NB4 (cell line): Measurements from ENCODE around the gene FAM120B.

Experiments
- POLR2A ChIP-seq: IDR thresholded peaks from 2 replicates; pipeline ENCODE4 v1.6.1; 2011; ENCODE audit warnings: mild to moderate bottlenecking; ENCODE audit not compliant: insufficient read length; ENCODE audit errors: extremely low read depth
- TF ChIP-seq, protein P1 (sequence below): IDR thresholded peaks from one replicate; pipeline ENCODE4 v1.5.1; 2012; ENCODE audit warnings: low read depth, low read length

DNA sequence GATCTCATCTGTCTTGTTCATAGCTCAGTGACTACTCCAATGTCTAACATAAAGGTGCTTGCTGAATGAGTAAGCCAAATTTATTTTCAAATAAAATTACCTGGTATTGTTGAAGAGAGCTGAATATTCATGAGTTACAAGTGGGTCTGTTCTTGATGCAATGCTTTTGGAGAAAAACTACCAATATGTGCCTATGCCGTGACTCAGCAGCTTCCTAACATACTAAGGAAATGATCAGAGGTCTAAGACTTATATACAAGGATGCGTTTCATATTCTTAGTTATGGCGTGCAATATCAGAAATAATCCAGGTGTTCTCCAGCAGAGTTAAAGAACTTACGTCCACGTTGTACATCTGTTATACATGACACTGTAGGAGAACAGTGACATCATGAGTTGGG is 5.1 kb downstream of the FAM120B start:
- TF ChIP-seq, protein P1, sequence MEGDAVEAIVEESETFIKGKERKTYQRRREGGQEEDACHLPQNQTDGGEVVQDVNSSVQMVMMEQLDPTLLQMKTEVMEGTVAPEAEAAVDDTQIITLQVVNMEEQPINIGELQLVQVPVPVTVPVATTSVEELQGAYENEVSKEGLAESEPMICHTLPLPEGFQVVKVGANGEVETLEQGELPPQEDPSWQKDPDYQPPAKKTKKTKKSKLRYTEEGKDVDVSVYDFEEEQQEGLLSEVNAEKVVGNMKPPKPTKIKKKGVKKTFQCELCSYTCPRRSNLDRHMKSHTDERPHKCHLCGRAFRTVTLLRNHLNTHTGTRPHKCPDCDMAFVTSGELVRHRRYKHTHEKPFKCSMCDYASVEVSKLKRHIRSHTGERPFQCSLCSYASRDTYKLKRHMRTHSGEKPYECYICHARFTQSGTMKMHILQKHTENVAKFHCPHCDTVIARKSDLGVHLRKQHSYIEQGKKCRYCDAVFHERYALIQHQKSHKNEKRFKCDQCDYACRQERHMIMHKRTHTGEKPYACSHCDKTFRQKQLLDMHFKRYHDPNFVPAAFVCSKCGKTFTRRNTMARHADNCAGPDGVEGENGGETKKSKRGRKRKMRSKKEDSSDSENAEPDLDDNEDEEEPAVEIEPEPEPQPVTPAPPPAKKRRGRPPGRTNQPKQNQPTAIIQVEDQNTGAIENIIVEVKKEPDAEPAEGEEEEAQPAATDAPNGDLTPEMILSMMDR = no peak
- no peak for TF ChIP-seq POLR2A
